ENCODE data around the gene CHST11.

- no peak for TF ChIP-seq EZH2 (IDR thresholded peaks at IDR 0.05)
- TF ChIP-seq POLR2AphosphoS5 (IDR thresholded peaks at IDR 0.05; ENCODE audit: borderline replicate concordance, low read depth, low read length): no peak
These were observed 139.5 kb downstream of the CHST11 start for GRCh38 chr12:104596134-104596799.
